Esophagus mucosa (tissue), 1 donor: ENCODE measurements around the gene SNAP47. TPM values are rescaled to one million over a fixed set of nuclear protein-coding genes. Genes with fewer than 3 reads are reported as not detected.

Experiments used
- ATAC-seq: fragments of 200-7000 bp; cut with Tn5 transposase; one replicate; pipeline ENCODE4 v1.9.1; 2020
- total RNA-seq: library from RNA; stranded (reverse); gene quantifications from one replicate; pipeline ENCODE4 v1.2.4, GENCODE V29; 2023
- donor health status: DM: yes; HTN: yes; CAD: no.

SNAP47 gene
- total RNA-seq, 1 donor from 2014 or later, result 15.8 TPM

DNA sequence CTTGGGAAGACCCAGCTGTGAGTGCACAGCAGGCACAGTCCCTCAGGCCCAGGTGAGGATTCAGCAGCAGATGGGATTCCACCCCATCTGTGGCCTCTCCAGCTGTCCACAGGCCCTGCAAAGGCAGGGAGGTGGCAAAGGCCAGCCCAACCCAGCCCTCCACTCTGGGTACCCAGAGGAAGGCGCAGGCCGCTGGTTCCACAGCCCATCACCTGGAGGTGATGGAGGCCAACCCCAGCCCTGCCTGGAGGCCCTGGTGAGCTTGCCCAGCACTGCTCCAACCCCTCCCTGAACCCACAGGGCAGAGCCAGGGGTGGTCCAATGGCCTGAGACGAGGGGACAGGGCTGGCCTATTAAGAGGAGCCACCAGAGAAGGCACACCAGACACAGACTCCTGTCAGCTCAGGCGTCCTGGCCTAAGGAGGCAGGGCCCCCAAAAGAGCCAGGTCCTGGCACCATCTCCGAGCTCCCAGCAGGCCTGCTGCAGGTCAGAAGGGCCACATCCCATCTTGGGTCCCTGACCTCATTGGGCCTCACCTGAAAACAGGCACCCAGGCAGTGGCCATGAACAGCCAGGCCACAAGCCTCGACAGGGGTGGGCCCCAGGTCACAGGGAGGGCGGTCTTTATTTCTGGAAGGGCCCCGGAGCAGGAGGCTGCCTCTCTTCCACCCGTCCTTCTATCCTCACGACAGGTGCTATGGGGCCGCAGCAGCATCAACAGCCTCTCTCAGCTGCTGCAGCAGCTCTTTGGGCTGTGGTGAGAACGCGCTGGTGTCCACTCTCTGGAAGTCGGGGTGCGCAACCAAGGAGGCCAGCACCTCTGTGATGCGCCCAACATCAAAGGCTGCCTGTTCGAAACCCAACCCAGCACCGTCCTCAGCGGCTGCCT is 3.3 kb upstream of the SNAP47 start:
- no peak for ATAC-seq

DNA sequence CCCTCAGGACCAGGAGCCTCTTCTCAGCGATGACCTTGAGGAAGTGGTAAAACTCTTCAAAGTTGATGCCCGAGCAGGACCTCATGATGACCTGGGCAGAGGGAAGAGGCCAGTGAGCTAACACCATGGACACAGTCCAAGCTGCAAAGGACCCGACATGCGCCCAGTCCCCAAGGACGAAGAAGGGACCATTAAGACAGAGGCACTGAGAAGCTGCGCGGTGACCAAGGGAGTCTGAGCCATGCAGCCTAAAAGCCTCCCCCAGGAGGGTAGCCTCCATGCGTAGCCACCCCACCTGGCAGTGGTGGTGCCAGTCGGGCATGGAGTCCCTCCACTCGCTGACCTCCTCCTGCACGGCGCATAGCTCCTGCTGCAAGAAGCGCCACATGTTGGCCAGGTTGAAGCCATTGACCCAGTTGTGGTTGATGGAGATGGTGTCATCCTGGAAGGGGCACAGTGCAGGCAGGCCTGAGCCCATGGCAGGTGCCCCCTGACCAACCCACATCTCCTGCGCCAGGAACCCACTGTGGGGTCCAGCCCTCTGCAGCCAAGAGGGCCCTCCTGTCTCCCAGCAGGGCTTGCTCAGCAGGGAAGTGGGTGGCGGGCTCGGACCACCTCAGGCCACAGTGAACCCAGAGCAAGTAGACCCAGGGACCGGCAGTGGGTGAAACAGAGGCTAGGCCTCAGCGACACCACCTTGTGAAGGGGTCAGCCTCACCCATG is 2.5 kb upstream of the SNAP47 start:
- ATAC-seq, result no peak

DNA sequence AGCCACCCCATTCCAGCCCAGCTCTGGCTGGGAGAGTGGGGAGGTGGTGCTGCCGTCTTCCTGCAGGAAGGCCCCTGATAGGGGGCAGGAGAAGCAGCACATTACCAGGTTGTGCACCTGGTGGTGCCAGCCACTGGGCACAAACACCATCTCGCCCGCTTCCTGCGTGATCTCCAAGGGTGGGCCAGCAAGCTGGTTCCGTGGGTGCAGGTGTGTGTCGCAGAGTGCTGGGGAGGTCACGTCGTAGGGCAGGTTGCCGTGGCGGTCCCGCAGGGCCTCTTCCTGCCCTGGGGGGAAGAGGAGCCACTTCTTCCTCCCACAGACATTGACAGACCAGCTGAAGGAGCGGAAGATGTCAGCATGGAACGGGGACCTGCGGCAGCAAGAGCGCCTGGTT is 1.9 kb upstream of the SNAP47 start:
- ATAC-seq, result no peak

DNA sequence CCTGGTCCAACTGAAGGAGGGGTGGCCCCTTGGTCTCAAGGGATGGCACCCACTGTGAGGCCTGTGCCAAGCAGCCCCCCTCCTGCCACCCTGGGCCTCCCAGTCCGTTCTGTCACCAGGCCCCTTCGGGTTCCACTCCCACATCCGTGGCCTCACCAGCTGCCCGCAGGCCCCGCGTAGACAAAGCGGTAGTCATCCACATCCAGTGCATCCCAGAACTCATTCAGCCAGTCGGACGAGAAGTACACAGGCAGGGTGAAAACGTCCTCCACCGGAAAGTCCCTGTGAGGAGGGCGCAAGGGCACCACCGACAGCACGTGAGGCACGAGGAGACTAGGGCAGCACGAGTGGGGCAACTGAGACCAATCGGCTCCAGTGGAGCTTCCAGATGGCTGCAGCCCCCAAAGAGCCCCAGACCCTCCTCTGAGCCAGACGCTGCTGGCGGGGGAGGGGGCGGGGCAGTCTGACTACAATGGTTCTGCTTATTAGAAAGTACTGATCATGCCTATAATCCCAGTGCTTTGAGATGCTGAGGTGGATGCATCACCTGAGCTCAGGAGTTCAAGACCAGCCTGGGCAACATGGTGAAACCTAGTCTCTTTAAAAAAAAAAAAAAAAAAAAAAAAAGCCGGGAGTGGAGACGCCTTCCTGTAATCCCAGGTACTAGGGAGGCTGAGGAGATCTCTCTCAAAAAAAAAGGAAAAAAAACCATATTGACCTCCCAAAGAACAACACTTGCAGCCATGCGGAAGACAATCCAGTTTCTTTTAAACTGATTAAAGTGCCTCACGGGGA is 1.3 kb upstream of the SNAP47 start:
- peak; percentile 45 for ATAC-seq

DNA sequence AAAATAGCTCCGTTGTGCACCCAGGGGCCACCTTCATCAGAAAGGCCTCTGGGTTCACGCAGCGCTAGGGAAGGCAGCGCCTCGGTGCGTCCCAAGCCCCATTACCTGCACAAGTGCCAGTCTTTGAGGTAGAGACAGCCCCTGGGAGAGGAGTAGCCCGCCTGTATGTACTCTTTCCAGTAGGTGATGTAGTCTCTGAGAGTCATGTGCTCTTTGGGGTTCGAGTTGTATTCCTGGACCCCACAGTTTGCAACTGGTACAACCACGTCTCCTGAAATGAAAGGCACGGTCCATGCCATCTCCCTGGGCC is 734 bp upstream of the SNAP47 start:
- no peak for ATAC-seq

DNA sequence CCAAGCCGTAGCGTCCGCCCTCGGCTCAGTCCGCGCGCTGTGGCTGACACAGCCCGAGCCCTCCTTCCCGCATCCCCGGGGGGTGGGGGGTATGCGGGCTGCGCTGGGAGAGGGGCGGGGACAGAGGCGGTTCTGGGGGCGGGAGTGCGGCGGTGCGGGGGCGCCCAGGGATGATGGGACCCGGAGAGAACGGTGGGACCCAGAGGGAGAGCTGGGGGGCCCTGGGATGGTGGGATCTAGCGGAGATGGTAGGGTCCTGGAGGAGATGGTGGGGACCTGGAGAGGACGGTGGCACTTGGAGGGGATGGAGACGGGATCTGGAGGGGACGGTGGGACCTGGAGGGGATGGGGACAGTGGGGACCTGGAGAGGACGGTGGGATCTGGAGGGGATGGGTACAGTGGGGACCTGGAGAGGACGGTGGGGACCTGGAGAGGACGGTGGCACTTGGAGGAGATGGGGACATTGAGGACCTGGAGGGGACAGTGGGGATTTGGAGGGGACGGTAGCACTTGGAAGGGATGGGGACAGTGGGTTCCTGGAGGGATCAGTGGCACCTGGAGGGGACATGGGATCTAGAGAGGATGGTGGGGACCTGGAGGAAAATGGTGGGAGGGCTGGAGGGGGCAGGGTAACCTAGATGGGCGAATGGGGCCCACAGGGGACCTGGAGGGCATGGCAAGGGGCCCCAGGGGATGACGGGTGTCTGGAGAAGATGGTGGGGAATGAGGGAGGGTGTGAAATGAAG is 477 bp downstream of the SNAP47 start:
- ATAC-seq, result no peak

DNA sequence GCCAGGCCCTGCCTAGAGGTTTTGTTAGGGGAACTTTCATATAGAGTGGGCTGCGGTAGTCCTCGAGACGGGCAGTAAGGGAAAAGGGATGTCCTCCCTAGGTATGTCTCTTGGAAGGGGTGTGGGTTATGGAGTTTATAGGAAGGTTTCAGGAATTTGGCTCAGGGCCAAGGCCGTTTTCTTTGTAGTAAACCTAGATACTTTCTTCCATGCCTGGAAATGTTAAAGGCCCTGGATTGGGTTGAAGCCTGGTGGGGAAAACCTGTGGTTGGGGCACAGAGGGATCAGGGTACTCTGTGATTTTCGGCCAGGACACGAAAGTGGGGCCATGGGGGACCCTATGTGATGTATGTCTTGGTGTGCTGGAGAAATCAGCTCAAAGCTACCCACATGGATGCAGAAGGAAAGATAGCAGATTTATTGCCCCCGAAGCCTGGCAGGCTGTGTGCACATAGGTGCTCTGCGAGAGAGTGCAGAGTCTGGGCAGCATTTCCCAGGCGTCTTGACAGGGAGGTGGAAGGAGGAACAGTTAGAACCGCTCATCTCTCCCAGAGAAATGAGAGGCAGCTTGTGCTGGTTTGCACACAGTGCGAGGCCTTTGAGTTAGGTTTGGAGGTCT is 1.7 kb downstream of the SNAP47 start:
- ATAC-seq, result no peak

DNA sequence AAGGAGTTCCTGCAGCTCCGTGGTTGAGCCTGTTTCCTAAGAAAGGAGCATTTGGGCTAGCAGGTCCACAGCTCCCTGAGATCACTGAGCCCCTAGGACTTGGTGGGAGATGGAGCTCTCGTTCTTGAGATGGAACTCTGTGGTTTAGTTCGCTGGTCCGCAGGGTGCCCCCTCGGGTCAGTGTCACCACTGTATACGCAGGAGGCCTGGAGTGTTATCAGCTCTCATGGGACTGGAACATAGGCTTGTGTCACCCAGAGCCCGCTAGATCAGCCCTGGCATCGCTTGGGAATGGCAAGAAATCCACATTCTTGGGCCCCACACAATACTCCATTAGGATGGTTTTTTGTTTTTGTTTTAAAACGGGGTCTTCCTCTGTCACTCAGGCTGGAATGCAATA is 3.6 kb downstream of the SNAP47 start:
- ATAC-seq, result no peak

DNA sequence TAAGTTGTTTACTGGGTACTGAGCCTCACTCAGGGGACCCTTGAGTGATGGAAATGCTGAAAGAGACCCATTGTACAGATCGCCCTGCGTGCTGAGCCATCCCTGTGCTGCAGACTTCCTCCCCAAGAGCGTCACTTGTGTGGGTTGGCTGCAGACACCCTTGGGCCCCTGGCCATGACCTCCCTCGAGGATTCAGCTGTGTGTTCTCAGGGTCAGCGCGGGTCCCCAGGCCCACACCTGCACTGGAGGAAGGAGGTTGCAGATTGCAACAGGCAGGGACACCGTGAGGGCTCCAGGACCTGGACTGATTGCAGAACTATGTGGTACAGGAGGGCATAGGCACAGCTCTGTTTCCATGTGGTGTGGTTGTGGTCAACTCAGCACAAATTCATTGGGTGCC is 4.4 kb downstream of the SNAP47 start:
- no peak for ATAC-seq

DNA sequence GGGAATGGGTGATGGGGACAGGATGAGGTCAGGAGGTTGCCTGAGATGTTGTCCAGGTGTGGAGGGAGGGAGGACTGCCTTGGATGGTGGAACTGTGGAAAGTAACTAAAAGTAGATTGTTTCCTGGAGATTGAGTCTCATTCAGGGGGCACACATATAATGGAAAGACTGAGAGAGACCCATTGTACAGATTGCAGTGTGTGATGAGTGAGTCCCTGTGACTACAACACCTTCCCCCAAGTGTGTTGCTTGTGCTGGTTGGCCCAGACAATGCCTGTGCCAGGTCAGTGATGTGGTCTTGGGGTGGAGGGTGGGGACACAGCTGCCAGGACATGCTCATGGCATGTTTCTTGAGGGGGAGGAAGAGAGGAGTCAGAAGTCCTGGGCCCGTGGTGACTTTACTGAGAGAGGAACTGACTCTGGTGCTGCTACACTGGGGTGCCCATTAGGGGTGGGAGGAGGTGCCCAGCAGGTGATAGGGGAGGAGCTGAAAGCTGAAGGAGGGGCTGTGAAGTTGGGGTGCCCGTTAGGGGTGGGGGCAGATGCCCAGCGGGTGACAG is 5.2 kb downstream of the SNAP47 start:
- ATAC-seq, result no peak

DNA sequence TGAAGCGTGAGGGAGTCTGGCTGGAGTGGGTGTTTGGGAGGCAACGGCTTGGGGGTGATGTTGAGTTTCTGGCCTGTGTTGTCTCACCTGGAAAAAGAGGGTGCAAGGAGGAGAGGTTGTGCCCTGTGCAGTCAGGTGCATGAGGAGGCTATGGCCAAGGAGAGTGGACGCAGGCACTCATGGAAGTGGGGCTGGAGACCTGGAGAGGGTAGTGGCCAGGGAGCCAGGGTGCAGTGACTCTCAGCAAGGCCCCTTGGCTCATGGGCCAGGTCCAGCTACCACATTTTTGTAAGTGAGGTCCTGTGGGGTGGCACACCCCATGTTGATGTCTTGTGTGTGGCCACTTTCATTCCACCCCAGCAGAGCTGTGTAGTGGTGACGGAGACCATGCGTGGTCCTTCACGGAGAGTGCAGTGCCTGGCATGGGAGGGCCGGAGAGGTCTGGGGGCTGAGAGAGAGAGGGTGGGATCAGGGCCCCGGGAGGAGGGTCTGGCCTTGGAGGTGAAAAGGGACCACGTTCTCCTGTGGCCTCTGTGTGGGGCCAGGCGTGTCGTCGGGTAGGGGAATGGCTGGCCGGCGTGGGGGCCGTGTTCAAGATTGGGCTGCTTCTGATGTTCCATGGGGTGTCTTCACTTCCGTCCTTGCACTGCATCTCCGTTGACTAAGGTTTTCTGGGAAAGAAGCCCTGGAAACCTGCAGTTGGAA is 6.1 kb downstream of the SNAP47 start:
- ATAC-seq, result no peak

DNA sequence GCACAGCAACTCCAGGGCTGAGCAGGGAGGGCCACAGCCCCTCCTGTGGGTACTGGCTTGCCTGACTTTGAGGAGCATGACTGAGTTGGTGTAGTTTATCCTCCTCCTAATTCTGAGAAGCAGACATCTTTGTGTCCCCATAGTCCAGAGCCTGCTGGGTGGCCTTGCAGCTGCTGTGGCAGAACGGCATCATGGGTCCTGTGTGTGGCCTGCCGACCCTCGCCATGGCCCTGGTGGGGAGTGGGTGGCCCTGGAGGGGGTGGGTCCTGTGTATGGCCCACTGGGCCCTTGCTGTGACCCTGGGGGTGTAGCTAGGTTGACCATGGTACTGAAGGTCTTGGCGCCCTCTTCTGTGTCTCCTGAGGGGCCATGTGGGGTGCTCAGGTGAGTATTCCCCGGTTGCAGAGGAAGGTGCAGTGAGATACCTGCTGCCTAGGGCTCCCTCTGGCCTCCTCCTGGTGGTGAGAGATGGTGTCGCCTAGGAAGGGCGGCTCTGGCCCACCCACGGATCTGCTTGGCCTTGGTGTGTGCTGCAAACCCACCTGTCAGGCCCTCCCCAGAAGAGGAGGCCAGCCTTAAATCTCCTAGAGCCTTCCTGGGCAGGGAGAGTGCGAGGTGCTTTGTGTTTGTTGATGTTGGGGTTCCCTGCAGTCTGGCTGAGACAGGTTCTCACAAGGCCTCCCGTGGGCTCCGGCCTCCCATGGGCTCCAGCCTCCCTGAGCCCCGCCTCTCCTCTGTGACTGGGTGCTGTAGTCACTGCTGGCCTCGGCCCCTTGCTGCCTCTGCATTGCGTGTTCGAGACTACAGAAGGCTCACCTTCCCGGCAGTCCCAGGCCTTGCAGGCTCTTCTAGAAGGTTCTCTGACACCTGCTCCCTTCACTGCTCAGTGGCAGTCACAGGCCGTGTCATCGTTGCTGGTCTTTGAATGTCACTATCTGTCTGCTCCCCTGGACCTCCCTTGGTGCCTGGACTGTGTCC is 7.8 kb downstream of the SNAP47 start:
- no peak for ATAC-seq

DNA sequence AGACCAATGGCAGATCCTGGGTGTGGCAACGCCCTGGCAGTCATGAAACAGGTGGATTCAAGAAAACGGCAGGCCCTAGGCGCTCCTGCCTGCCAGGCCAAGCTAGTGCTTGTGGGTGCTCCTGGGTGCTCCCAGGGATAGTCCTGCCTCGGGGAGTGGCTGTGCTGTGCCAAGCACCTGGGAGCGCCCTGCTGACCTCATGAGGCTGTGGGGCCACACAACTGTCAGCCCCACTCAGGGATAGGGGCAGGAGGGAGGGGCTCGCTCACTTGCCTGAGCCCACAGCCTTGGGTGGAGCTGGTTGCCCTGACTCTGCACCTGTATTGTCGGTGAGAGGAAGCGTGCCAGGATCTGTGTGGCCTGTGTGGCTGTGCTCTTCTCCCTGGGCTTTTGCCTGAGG is 9.4 kb downstream of the SNAP47 start:
- ATAC-seq, result peak; percentile 87

DNA sequence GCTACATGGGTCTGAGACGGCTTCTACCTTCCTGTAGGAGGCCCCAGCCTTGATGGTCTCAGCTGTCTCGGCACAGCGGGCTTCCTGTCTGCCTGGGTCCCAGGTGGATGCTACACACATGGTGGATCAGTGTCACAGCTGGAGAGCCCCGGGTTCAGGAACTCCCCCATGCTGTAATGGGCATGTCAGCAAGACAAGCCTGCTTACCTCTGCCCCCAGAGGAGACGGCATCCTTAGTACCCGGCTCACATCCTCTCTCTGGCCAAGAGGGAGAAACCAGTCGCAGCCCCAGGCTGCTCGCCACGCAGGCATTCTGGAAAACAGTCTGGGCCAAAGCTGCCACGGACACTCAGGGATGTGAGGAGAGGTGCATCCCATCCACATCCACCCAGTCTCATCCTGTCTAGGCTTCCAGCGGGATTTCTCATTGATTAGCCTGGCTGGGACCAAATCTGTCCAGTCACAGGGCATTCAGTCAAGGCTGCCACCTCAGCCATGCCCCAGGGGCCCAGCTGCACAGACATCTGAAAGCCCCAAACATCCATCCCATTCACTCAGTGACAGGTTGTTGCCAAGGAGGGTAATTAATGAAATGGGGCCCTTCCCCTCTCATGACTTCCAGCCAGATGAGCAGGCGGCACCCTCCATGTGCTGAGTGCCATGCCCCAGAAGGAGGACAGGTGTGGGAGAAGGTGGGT is 10.5 kb downstream of the SNAP47 start:
- no peak for ATAC-seq

DNA sequence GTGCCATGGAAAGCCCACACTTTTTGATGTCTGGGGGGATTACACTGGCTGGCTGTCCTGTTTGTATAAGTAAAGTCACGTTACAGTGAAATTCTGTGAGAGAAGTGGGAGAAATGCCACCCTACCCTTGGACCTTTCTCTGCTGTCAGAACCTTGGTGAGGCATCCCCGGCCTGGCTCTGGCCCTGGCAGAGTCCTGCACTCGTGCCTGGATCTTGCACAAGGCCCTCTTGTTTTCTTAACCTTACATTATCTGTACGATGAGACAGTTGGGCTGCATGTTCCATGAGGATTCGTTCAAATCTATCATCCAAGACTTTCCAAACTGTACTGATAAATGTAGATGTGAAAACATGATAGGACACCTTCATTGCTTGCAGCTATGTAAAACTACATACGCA is 11.4 kb downstream of the SNAP47 start:
- no peak for ATAC-seq

DNA sequence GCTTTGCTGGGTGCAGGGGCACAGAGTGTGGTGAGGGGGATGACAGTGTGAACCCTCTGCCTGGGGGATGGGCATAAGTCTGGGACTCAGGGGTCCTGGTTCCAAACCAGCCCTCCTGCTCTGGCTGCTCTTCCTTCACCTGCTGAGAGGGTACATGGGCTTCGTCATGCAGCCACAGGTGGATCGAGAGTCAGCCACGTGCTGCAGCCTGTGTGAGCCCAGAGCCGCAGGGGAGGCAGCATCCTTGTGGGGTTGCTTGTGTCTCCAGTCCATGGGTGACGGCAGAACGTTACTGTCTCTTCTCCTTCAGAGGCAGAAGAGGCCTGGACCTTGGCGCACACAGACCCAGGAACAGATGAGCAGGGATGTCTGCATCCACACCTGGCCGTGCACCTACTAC is 12.1 kb downstream of the SNAP47 start:
- ATAC-seq, result no peak

DNA sequence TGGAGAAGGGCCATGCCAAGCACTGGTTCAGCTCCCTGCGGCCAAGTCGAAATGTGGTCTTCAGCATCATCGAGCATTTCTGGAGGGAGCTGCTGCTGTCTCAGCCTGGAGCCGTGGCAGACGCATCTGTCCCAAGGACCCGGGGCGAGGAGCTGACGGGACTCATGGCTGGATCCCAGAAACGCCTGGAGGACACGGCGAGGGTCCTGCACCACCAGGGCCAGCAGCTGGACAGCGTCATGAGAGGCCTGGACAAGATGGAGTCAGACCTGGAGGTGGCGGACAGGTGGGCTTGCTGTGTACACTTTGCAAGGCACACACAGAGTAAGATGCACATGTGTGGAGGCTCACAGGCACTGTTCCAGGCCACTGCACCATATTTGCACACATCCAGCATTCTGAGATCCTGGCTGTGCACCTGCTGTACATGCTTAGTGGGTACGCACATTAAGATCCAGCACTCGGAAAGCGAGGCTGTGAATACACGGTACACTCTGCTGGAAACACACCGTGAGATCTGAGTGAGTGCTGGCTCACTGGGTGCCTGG is 12.8 kb downstream of the SNAP47 start:
- ATAC-seq, result no peak

DNA sequence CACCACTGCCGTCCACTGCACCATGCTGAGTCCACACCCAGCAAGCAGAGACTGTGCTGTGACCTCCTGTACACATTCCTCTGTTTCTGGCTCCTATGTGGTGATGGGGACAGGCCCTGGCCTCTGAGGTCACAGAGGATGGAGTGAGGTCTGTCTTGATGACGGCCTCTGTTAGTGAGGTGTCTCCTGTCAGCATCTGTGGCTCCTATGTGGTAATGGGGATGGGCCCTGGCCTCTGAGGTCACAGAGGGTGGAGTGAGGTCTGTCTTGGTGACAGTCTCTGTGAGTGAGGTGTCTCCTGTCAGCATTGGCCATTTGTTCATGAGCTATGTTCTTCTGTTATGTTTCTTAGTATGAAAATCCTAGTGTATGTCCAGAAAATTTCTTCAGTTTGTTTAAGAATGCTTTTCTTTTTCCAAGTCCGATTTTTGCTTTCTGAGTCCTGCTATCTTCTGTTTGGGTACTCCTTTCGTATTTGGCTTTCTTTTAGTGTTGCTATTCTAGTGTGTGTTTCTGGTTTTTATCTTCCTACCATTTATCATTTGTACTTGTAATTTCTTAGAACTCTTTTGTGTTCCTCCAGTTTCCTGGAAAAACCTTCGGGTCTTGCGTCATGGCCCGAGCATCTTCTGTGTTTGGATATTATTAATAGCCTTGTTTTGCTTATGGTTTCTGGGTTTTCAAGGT is 13.4 kb downstream of the SNAP47 start:
- ATAC-seq, result no peak
